ENCODE results near the gene SCGB1C1. TPM values are rescaled to one million over a fixed set of nuclear protein-coding genes. Genes with fewer than 3 reads are reported as not detected.

The SCGB1C1 gene
- total RNA-seq, 6 experiments from 2014 or later, result not detected

DNA sequence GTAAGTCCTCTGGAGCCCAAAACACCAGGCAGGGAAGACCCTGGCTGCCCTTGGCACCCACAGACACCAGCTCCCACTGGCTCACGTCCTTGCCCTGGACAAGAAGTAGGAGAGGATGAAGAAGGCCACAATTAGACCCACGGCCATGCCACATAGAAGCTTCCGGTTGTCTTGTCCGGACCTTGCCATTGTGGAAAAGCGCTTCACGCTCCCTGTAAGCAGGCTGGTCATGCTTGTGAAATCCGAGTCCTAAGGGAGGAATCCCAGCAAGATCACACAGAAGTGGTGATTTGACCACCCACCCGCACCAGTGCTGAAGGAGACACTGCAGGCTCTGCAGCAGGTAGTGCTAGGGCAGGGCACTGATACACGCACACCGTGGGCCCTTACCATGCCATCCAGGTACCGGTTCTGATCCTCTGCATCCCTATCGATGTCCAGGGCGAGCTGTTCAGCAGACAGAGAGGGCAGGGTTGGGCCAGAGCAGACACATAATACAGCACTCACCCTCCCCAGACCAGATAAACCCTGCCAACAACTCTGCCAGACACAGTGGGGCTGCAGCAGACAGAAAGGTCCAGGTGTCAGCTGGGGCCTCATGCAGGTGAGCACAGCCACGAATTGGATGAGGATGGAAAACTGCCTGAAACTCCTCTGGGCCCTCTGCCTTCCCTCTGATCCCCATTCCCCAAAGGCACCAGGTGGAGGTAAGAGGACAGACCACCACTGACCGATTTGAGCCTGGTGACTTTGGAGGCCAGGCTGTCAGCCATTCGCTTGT is 12.5 kb downstream of the SCGB1C1 start:
- Histone ChIP-seq H3K4me3 (peak overlapping the region in 2 of 3 donors; percentile 95 to 99), H3K27me3 (no peaks in the 10 kb centered on the region), H3K4me1 (peaks cover 0 to 25% (median 13%) of the 10 kb centered on the region in 4 donors), H3K9me3 (no peaks in the 10 kb centered on the region), H3K36me3 (peaks cover 0 to 25% (median 4%) of the 10 kb centered on the region in 4 donors), H3K27ac (no peak overlapping the region)
- no peak for TF ChIP-seq POLR2A (IDR thresholded peaks at IDR 0.05)
- TF ChIP-seq, protein P1, sequence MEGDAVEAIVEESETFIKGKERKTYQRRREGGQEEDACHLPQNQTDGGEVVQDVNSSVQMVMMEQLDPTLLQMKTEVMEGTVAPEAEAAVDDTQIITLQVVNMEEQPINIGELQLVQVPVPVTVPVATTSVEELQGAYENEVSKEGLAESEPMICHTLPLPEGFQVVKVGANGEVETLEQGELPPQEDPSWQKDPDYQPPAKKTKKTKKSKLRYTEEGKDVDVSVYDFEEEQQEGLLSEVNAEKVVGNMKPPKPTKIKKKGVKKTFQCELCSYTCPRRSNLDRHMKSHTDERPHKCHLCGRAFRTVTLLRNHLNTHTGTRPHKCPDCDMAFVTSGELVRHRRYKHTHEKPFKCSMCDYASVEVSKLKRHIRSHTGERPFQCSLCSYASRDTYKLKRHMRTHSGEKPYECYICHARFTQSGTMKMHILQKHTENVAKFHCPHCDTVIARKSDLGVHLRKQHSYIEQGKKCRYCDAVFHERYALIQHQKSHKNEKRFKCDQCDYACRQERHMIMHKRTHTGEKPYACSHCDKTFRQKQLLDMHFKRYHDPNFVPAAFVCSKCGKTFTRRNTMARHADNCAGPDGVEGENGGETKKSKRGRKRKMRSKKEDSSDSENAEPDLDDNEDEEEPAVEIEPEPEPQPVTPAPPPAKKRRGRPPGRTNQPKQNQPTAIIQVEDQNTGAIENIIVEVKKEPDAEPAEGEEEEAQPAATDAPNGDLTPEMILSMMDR (IDR thresholded peaks at IDR 0.05), result no peak
- intact Hi-C loops (cut with DNase I), result no loop called here
- DNase-seq (peak in 1 of 3 donors; percentile 30), ATAC-seq (no peak)
- WGBS (ENCODE audit: insufficient coverage, low coverage, low lambda C conversion rate, missing lambda C conversion rate), result 84% methylated on average over 4 of the region's 16 CpGs

DNA sequence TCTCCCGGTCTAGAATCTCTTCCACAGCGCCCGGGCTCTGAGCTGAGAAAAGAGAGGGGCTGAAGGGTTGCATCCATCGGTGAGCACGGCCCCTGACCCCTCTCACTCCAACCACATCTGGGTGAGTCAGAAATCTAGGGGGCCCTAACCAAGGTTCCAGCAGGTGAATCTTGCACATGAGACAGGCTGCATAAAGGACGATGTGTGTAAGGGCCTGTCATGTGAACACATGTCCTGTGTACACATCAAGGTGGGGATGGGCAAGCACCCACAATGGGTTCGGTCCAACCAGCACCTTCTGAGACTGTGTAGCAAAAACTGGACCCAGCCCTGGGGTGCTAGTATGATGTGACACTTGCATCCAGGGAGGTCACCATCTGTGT is 13.1 kb downstream of the SCGB1C1 start:
- Histone ChIP-seq H3K27me3 (no peaks in the 10 kb centered on the region), H3K4me1 (peaks cover 0 to 25% (median 13%) of the 10 kb centered on the region in 4 donors), H3K27ac (no peak overlapping the region), H3K36me3 (peaks cover 0 to 31% (median 4%) of the 10 kb centered on the region in 4 donors), H3K4me3 (peak overlapping the region; percentile 90 to 99 (median 95)), H3K9me3 (no peaks in the 10 kb centered on the region)
- no peak for TF ChIP-seq POLR2A (IDR thresholded peaks at IDR 0.05)
- TF ChIP-seq, protein P1 (IDR thresholded peaks at IDR 0.05), result no peak
- 48% methylated on average over 4 of the region's 7 CpGs for WGBS (ENCODE audit: insufficient coverage, low coverage, low lambda C conversion rate, missing lambda C conversion rate)
- peak in 1 of 3 donors; percentile 45 for DNase-seq
- intact Hi-C loops (cut with DNase I), result no loop called here
- no peak for ATAC-seq

DNA sequence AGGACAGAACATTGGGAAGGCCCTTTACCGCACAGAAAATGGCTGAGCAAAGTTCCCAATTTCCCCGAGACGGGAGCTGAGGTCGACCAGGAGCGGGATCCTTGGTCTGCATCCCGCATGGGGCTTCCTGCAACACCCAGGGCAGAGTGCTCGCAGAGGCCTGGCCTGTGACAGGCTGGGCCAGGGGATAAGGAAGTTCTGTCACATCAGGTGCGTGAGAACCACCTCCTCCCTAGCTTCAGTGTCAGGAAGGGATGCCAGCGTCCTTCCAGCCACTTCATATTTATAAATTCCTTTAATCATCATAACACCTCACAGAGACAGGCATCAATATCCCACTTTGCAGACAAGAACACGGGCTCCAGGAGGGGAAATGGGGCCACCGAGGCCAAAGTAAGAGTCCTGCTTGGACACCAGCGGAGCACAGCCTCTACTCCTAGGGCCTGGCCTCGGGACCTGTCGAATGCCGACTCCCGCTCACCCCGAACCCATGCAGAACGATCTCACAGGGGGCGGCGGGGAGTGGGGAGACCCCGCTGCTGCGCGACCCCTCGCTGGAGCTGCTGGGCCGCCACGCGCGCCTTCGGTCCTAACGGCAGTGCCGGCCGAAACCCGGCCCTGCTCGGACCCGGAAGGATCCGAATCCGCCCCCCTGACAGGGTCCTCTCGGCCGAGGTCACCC is 13.8 kb downstream of the SCGB1C1 start:
- peak overlapping the region; percentile 94 to 99 (median 98) for H3K27ac ChIP-seq
- no peaks in the 10 kb centered on the region for H3K9me3 ChIP-seq
- intact Hi-C loops (cut with DNase I), result no loop called here
- WGBS (ENCODE audit: insufficient coverage, low coverage, low lambda C conversion rate, missing lambda C conversion rate), result 1% methylated on average over 11 of the region's 39 CpGs
- H3K27me3 ChIP-seq, result no peaks in the 10 kb centered on the region
- DNase-seq (peak in 2 of 3 donors; percentile 51 to 66), ATAC-seq (no peak)
- H3K36me3 ChIP-seq, result peaks cover 0 to 37% (median 7%) of the 10 kb centered on the region in 4 donors
- TF ChIP-seq POLR2A (IDR thresholded peaks at IDR 0.05), result no peak
- TF ChIP-seq, protein P1 (IDR thresholded peaks at IDR 0.05), result no peak
- H3K4me3 ChIP-seq, result peak overlapping the region; percentile 90 to 99 (median 95)
- H3K4me1 ChIP-seq, result peaks cover 0 to 25% (median 13%) of the 10 kb centered on the region in 4 donors

DNA sequence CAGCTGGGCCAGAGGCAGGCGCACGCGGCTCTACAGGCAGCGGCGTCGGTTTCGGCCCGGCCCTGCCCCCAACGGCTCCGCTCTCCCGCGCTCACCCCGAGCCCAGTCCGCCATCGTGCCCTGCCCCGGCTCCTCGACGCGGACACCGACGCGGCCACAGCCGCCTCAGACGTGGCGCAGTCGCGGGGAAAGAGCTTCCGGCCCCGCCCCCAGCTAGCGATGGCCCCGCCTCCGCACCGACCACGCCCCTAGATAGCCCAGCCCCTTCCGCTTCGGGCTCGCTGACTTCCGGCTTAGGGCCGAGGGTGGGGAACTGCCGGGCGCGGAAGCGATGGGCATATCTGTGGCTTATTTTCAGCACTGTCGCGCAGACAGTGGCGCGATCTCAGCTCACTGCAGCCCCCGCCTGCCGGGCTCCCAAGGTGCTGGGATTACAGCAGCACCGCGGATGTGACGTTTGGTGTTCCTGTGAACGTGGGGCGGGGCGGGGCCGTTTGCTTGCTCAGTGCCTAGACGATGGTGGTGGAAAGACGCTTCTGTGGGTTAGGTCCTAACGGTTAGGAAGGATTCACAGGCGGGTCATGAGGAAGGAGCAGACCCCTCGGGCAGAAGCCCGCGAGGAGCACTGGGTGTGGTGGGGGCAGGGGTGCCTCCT is 14.5 kb downstream of the SCGB1C1 start, which contains the start of the genes BET1L and RIC8A:
TSS of gene BET1L (minus strand) at position 192 of the 655 bp plus-strand sequence. CDS start at position 114, 78 bp downstream.
TSS of gene RIC8A (plus strand) at position 501 of the 655 bp plus-strand sequence. CDS start 1,147 bp downstream, outside the sequence.
- H3K4me3 ChIP-seq, result peak within 1 kb of the TSS; percentile 90 to 99 (median 95)
- no peaks in the 10 kb centered on the region for H3K9me3 ChIP-seq
- ATAC-seq (peak; percentile 88 to 92 (median 91)), DNase-seq (peak; percentile 95 to 96 (median 95))
- intact Hi-C loops (cut with DNase I), result no loop called here
- 1% methylated on average over 13 of the region's 63 CpGs for WGBS (ENCODE audit: insufficient coverage, low coverage, low lambda C conversion rate, missing lambda C conversion rate)
- H3K4me1 ChIP-seq, result peaks cover 0 to 25% (median 13%) of the 10 kb centered on the region in 4 donors
- TF ChIP-seq, protein P1 (IDR thresholded peaks at IDR 0.05), result no peak
- peak; percentile 93 for TF ChIP-seq POLR2A (IDR thresholded peaks at IDR 0.05)
- H3K36me3 ChIP-seq, result peaks cover 0 to 44% (median 11%) of the 10 kb centered on the region in 4 donors
- H3K27me3 ChIP-seq, result no peaks in the 10 kb centered on the region
- H3K27ac ChIP-seq, result peak within 1 kb of the TSS; percentile 94 to 99 (median 98)

Data from right lobe of liver (tissue), 6 donors.